SK-N-MC (cell line): Measurements from ENCODE around the gene F2RL3.

Experiments
- DNase-seq: peaks from one replicate; pipeline ENCODE4 v3.0.0-alpha.2; 2011; ENCODE audit warnings: low read depth, low spot score
- H3K27ac ChIP-seq: fragments of 200-600 bp; sonication (generic); 2 replicates; pipeline ENCODE4 v1.5.1; 2016; ENCODE audit warnings: mixed run types
- H3K36me3 ChIP-seq: fragments of 200-600 bp; sonication (generic); 2 replicates; pipeline ENCODE4 v1.6.1; 2017; ENCODE audit warnings: antibody characterized with exemption, low read length, mixed read lengths; ENCODE audit not compliant: insufficient read depth
- H3K4me3 ChIP-seq: fragments of 200-600 bp; sonication (generic); 2 replicates; pipeline ENCODE4 v1.5.1; 2016
- H3K9ac ChIP-seq: fragments of 200-600 bp; sonication (generic); 2 replicates; pipeline ENCODE4 v1.8.0; 2017; ENCODE audit warnings: mixed run types, mixed read lengths; ENCODE audit not compliant: insufficient read length
- H3K9me3 ChIP-seq: fragments of 200-600 bp; sonication (generic); 2 replicates; pipeline ENCODE4 v1.6.1; 2017; ENCODE audit warnings: low read depth, mild to moderate bottlenecking, antibody characterized with exemption, low read length, moderate library complexity, mixed read lengths
- EZH2 ChIP-seq: fragments of 200-600 bp; sonication (generic); IDR thresholded peaks from one replicate; pipeline ENCODE4 v1.6.1; 2017; ENCODE audit warnings: antibody characterized with exemption
- FOXP2 ChIP-seq: optimal IDR thresholded peaks from 2 replicates; pipeline ENCODE3; 2011; ENCODE audit warnings: mild to moderate bottlenecking, moderate library complexity; ENCODE audit not compliant: insufficient read depth; ENCODE audit errors: extremely low read length, control extremely low read depth
- POLR2AphosphoS5 ChIP-seq: IDR thresholded peaks from 2 replicates; pipeline ENCODE4 v1.6.1; 2012; ENCODE audit warnings: mild to moderate bottlenecking, low read depth, low read length, borderline replicate concordance

Gene F2RL3

GRCh38 chr19:16902545-16902944 is 13.7 kb downstream of the F2RL3 start:
- no peak for DNase-seq
- Histone ChIP-seq H3K27ac (no peak overlapping the region), H3K36me3 (no peaks in the 10 kb centered on the region), H3K9ac (no peak overlapping the region), H3K4me3 (no peak overlapping the region), H3K9me3 (no peaks in the 10 kb centered on the region)
- no peak for TF ChIP-seq EZH2
- TF ChIP-seq POLR2AphosphoS5 = no peak
- TF ChIP-seq FOXP2 = no peak

DNA sequence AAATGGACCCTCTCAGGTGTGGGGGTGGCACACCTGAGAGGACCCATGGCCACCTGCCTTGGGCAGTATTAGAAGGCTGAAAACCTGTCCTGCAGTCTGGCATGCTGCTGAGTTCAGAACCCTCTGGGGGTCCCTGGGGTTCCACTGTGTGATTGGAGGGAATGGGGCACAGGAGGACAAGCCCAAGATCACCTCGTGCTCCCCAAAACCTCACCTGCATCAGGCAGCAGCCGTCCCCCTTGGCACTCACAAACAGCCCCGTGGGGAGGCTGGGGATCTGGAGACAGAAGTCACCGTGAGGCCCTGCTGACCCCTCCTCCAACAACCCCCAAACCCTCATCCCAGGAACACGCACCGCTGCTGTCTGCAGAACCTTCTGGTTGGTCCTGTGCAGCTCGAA is 14.5 kb downstream of the F2RL3 start:
- DNase-seq = no peak
- TF ChIP-seq POLR2AphosphoS5 (no peak), FOXP2 (no peak), EZH2 (no peak)
- no peak overlapping the region for H3K4me3 ChIP-seq
- H3K36me3 ChIP-seq = no peaks in the 10 kb centered on the region
- no peak overlapping the region for H3K9ac ChIP-seq
- H3K9me3 ChIP-seq = no peaks in the 10 kb centered on the region
- no peak overlapping the region for H3K27ac ChIP-seq

- Histone ChIP-seq H3K9me3 (no peaks in the 10 kb centered on the region), H3K9ac (no peak overlapping the region), H3K4me3 (no peak overlapping the region), H3K27ac (no peak overlapping the region), H3K36me3 (no peaks in the 10 kb centered on the region)
- DNase-seq = no peak
- TF ChIP-seq POLR2AphosphoS5 = no peak
- no peak for TF ChIP-seq FOXP2
- TF ChIP-seq EZH2 = no peak
These were observed 15.8 kb downstream of the F2RL3 start for GRCh38 chr19:16904599-16904998.

DNA sequence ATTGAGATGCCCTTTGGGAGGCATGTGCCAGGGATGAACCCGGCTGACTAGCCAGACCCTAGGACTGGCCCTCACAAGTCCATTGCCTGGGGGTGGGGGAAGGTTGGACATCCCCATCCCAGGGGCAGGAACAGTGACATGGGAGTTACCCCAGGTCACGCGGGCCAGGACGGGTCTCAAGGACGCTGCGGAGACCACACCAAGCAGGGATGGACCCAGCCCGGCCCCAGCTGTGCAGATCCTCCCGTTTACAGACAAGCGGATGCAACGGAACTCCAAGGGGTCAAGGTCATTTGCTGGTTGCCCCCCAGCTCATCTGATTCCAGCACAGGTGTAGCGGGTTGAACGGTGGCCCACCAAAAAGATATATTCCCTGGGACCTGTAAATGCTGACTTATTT is 20.0 kb downstream of the F2RL3 start:
- Histone ChIP-seq H3K36me3 (no peaks in the 10 kb centered on the region), H3K9ac (no peak overlapping the region), H3K27ac (no peak overlapping the region), H3K9me3 (no peaks in the 10 kb centered on the region), H3K4me3 (no peak overlapping the region)
- TF ChIP-seq POLR2AphosphoS5 = no peak
- TF ChIP-seq EZH2 = no peak
- TF ChIP-seq FOXP2 = no peak
- no peak for DNase-seq

DNA sequence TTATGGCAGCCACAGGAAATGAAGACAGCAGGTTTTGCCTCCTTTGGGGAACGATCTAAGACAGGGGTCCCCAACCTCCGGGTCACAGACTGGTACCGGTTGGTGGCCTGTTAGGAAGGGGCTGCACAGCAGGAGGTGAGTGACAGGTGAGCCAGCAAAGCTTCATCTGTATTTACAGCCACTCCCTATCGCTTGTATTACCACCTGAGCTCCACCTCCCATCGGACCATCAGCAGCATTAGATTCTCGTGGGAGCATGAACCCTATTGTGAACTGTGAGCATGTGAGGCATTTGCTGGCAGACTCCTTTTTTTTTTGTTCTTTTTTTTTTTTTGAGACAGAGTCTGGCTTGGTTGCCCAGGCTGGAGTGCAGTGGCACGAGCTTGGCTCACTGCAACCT is 22.2 kb downstream of the F2RL3 start:
- no peaks in the 10 kb centered on the region for H3K9me3 ChIP-seq
- TF ChIP-seq FOXP2 (no peak), POLR2AphosphoS5 (no peak)
- no peak for DNase-seq

DNA sequence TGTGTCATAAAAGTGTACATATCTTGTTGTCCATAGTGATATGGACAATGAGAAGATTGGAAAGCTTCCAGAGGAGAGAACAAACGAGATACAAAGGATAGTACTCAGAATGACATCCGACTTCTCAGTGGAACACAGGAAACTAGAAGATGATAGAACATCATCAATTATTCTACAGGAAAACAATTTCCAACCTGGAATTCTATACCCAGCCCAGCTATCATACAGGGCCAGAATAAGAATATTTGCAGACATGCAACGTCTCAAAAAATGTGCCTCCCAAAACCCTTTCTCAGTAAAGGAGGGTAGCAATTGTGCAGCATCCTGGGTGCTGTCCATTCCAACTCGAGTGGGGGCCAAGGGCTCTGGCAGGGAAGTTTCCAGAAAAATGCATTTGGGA is 24.0 kb downstream of the F2RL3 start:
- Histone ChIP-seq H3K9me3 (no peaks in the 10 kb centered on the region), H3K27ac (no peak overlapping the region), H3K9ac (no peak overlapping the region), H3K36me3 (no peaks in the 10 kb centered on the region), H3K4me3 (no peak overlapping the region)
- DNase-seq = no peak
- TF ChIP-seq EZH2 (no peak), POLR2AphosphoS5 (no peak), FOXP2 (no peak)

More for the DNA sequence above, 22.2 kb downstream of the F2RL3 start:
- no peaks in the 10 kb centered on the region for H3K36me3 ChIP-seq
- H3K27ac ChIP-seq = no peak overlapping the region
- H3K9ac ChIP-seq = no peak overlapping the region
- no peak overlapping the region for H3K4me3 ChIP-seq

DNA sequence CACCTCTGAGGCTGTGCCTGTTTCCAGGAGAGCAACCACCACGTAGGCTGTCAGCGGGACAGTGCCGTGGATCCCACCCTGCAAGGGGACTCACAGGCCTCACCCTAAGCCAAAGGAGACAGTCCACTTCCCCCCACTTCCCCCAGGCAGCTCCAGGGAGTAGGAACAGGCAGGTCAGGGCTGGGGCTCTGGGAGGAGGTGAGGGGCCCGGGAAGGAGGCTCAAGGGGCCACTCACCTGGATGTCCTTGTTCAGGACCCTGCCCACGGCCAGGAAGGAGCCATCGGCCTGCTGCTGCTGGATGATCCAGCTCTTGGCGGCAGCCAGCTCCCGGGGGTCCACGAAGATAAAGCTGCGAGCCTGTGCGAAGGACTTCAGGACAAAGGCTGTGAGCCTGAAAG is 25.6 kb downstream of the F2RL3 start:
- H3K9me3 ChIP-seq = no peaks in the 10 kb centered on the region
- TF ChIP-seq FOXP2 = no peak
- no peak for TF ChIP-seq POLR2AphosphoS5
- no peak for TF ChIP-seq EZH2
- no peak overlapping the region for H3K27ac ChIP-seq
- no peak overlapping the region for H3K9ac ChIP-seq
- DNase-seq = no peak
- H3K4me3 ChIP-seq = no peak overlapping the region
- H3K36me3 ChIP-seq = no peaks in the 10 kb centered on the region

GRCh38 chr19:16915135-16915534 is 26.3 kb downstream of the F2RL3 start:
- no peak overlapping the region for H3K4me3 ChIP-seq
- H3K27ac ChIP-seq = no peak overlapping the region
- no peak for DNase-seq
- no peaks in the 10 kb centered on the region for H3K36me3 ChIP-seq
- no peak overlapping the region for H3K9ac ChIP-seq
- TF ChIP-seq POLR2AphosphoS5 (no peak), FOXP2 (no peak), EZH2 (no peak)
- H3K9me3 ChIP-seq = no peaks in the 10 kb centered on the region

- Histone ChIP-seq H3K36me3 (no peaks in the 10 kb centered on the region), H3K4me3 (no peak overlapping the region), H3K9me3 (no peaks in the 10 kb centered on the region), H3K9ac (no peak overlapping the region), H3K27ac (no peak overlapping the region)
- TF ChIP-seq EZH2 (no peak), FOXP2 (no peak), POLR2AphosphoS5 (no peak)
- DNase-seq = no peak
These were observed 26.9 kb downstream of the F2RL3 start for GRCh38 chr19:16915734-16916133.

- DNase-seq = no peak
- H3K9ac ChIP-seq = no peak overlapping the region
- H3K9me3 ChIP-seq = no peaks in the 10 kb centered on the region
- H3K36me3 ChIP-seq = no peaks in the 10 kb centered on the region
- no peak overlapping the region for H3K4me3 ChIP-seq
- TF ChIP-seq EZH2 (no peak), FOXP2 (no peak), POLR2AphosphoS5 (no peak)
- no peak overlapping the region for H3K27ac ChIP-seq
These were observed 28.6 kb downstream of the F2RL3 start for GRCh38 chr19:16917401-16917800.

- Histone ChIP-seq H3K9me3 (no peaks in the 10 kb centered on the region), H3K9ac (no peak overlapping the region), H3K4me3 (no peak overlapping the region), H3K27ac (no peak overlapping the region), H3K36me3 (no peaks in the 10 kb centered on the region)
- TF ChIP-seq EZH2 (no peak), FOXP2 (no peak), POLR2AphosphoS5 (no peak)
- no peak for DNase-seq
These were observed 30.7 kb downstream of the F2RL3 start for GRCh38 chr19:16919496-16919895.
